Ureter (tissue), 1 donor: ENCODE results near the gene LRFN2. TPM values are rescaled to one million over a fixed set of nuclear protein-coding genes. Genes with fewer than 3 reads are reported as not detected.

ENCODE experiments used
- DNase-seq: peaks from one replicate; pipeline ENCODE4 v3.0.0-alpha.2; 2020; ENCODE audit warnings: low spot score
- total RNA-seq: library from RNA; stranded (reverse); gene quantifications from one replicate; pipeline ENCODE4 v1.2.4, GENCODE V29; 2023
- donor health status: DM: yes; HTN: yes; CAD: no.

Gene LRFN2
- total RNA-seq = 0.34 TPM

- DNase-seq = peak; percentile 75
Measured at GRCh38 chr6:40587240-40588069, at the start of gene LRFN2. Gene LRFN2, minus strand, starts transcription at chr6:40587364.

- DNase-seq = no peak
Measured at GRCh38 chr6:40634429-40634828, 47.3 kb upstream of the LRFN2 start.

GRCh38 chr6:40631744-40632143 is 44.6 kb upstream of the LRFN2 start:
- no peak for DNase-seq

GRCh38 chr6:40630488-40630887 is 43.3 kb upstream of the LRFN2 start:
- DNase-seq = no peak

- no peak for DNase-seq
Measured at GRCh38 chr6:40630051-40630450, 42.9 kb upstream of the LRFN2 start.

GRCh38 chr6:40629463-40629862 is 42.3 kb upstream of the LRFN2 start:
- DNase-seq = no peak

- no peak for DNase-seq
Measured at GRCh38 chr6:40627316-40627715, 40.2 kb upstream of the LRFN2 start.

GRCh38 chr6:40626886-40627285 is 39.7 kb upstream of the LRFN2 start:
- no peak for DNase-seq

- no peak for DNase-seq
Measured at GRCh38 chr6:40623932-40624331, 36.8 kb upstream of the LRFN2 start.

GRCh38 chr6:40623178-40623577 is 36.0 kb upstream of the LRFN2 start:
- no peak for DNase-seq

GRCh38 chr6:40620574-40621240 is 33.5 kb upstream of the LRFN2 start:
- no peak for DNase-seq

GRCh38 chr6:40614671-40615070 is 27.5 kb upstream of the LRFN2 start:
- no peak for DNase-seq

GRCh38 chr6:40611912-40612311 is 24.7 kb upstream of the LRFN2 start:
- DNase-seq = no peak

GRCh38 chr6:40611434-40611833 is 24.3 kb upstream of the LRFN2 start:
- DNase-seq = no peak

- DNase-seq = no peak
Measured at GRCh38 chr6:40610229-40610628, 23.1 kb upstream of the LRFN2 start.

GRCh38 chr6:40606981-40607380 is 19.8 kb upstream of the LRFN2 start:
- DNase-seq = no peak

GRCh38 chr6:40606526-40606925 is 19.4 kb upstream of the LRFN2 start:
- no peak for DNase-seq

- DNase-seq = no peak
Measured at GRCh38 chr6:40604082-40604481, 16.9 kb upstream of the LRFN2 start.

- DNase-seq = no peak
Measured at GRCh38 chr6:40599555-40599954, 12.4 kb upstream of the LRFN2 start.

- DNase-seq = no peak
Measured at GRCh38 chr6:40598516-40598915, 11.4 kb upstream of the LRFN2 start.

GRCh38 chr6:40597301-40597700 is 10.1 kb upstream of the LRFN2 start:
- DNase-seq = no peak

GRCh38 chr6:40588480-40588879 is 1.3 kb upstream of the LRFN2 start:
- no peak for DNase-seq

- DNase-seq = no peak
Measured at GRCh38 chr6:40588070-40588384, 863 bp upstream of the LRFN2 start.
